HepG2 (cell line): Measurements from ENCODE around the gene MDH1. TPM values are rescaled to one million over a fixed set of nuclear protein-coding genes. Genes with fewer than 3 reads are reported as not detected.

ENCODE experiments used
- ATAC-seq: fragments of 200-7000 bp; cut with Tn5 transposase; 3 replicates; pipeline ENCODE4 v1.9.1; 2020; ENCODE audit warnings: mild to moderate bottlenecking, moderate library complexity
- BruUV-seq: library from RNA; stranded (reverse); fragments of 400-500 nt; replicated peaks from 2 replicates; lab custom pipeline; 2021; lab: Mats Ljungman, UMichigan
- CTCF ChIA-PET: fragments of 300-600 bp; formaldehyde crosslinking; extraction: SDS; loops from one replicate; lab custom pipeline; 2021; ENCODE audit warnings: low total read pairs, inconsistent platforms, low intra/inter-chr PET ratio; lab: Yijun Ruan, JAX
- POLR2A ChIA-PET: fragments of 350-600 bp; sonication (Branson Sonifier 250); formaldehyde crosslinking; loops from one replicate; lab custom pipeline; 2020; ENCODE audit warnings: antibody characterized with exemption, inconsistent platforms; lab: Yijun Ruan, JAX
- DNase-seq: peaks from one replicate; pipeline ENCODE4 v3.0.0-alpha.2; 2015; ENCODE audit warnings: low spot score
- FAIRE-seq: peaks from 3 replicates; lab custom pipeline; 2011; peaks lifted over from hg19 to GRCh38; lab: Jason Lieb, UNC
- H2AFZ ChIP-seq: one replicate; pipeline ENCODE4 v1.6.1; 2011; ENCODE audit warnings: low read length, inconsistent platforms
- H3K27ac ChIP-seq: fragments of 300-600 bp; 3 replicates; pipeline ENCODE4 v1.8.0; 2011; ENCODE audit warnings: mixed run types, mild to moderate bottlenecking, mixed read lengths, low read length, inconsistent platforms; ENCODE audit not compliant: insufficient read depth; ENCODE audit errors: extremely low read length
- H3K27me3 ChIP-seq, 2 experiments: fragments of 200-600 bp in 1 of 2; 2 replicates in 1 of 2; 3 replicates in 1 of 2; pipeline versions ENCODE4 v1.6.0 to v1.8.0; 2011; ENCODE audit warnings: low read length in 2 of 2, mild to moderate bottlenecking in 2 of 2, moderate library complexity in 2 of 2, inconsistent platforms in 1 of 2; ENCODE audit not compliant: insufficient read depth in 2 of 2, control insufficient read depth in 1 of 2
- H3K36me3 ChIP-seq, 2 experiments: fragments of 200-600 bp in 1 of 2; replicated peaks in 1 of 2; 2 replicates in 1 of 2; 3 replicates in 1 of 2; pipeline versions ENCODE4 v1.5.1 to v1.8.0; 2011; ENCODE audit warnings: low read length in 2 of 2, inconsistent platforms in 1 of 2; ENCODE audit not compliant: insufficient read depth in 2 of 2, control insufficient read depth in 1 of 2
- H3K4me1 ChIP-seq: 2 replicates; pipeline ENCODE4 v1.5.1; 2012; ENCODE audit warnings: low read length, inconsistent platforms; ENCODE audit not compliant: insufficient read depth
- H3K4me2 ChIP-seq: 2 replicates; pipeline ENCODE4 v1.6.0; 2011; ENCODE audit warnings: low read depth, low read length, inconsistent platforms
- H3K4me3 ChIP-seq, 3 experiments: fragments of 200-600 bp in 1 of 3; sonication (generic), shearing (Covaris generic) in 1 of 3; replicated peaks in 1 of 3; 2 replicates each; pipeline ENCODE4 v1.5.1; 2011 to 2016; ENCODE audit warnings: low read length in 3 of 3, inconsistent platforms in 2 of 3, low read depth in 2 of 3, mild to moderate bottlenecking in 2 of 3, control low read depth in 1 of 3, mixed read lengths in 1 of 3; ENCODE audit not compliant: insufficient read depth in 1 of 3
- H3K79me2 ChIP-seq: one replicate; pipeline ENCODE4 v1.6.1; 2011; ENCODE audit warnings: low read length, inconsistent platforms; ENCODE audit not compliant: insufficient read depth
- H3K9ac ChIP-seq: 2 replicates; pipeline ENCODE4 v1.6.0; 2011; ENCODE audit warnings: mild to moderate bottlenecking, low read depth, low read length, inconsistent platforms; ENCODE audit not compliant: insufficient read depth
- H3K9me3 ChIP-seq: 2 replicates; pipeline ENCODE4 v1.5.1; 2012; ENCODE audit warnings: mild to moderate bottlenecking, low read length
- H4K20me1 ChIP-seq: 2 replicates; pipeline ENCODE4 v1.6.0; 2011; ENCODE audit warnings: inconsistent platforms, mild to moderate bottlenecking, low read length, moderate library complexity; ENCODE audit not compliant: insufficient read depth
- CENPX ChIP-seq: sonication (generic); formaldehyde crosslinking; IDR thresholded peaks from 2 replicates; pipeline ENCODE4 v1.9.0; 2021; ENCODE audit warnings: mild to moderate bottlenecking, missing genetic modification reagents, moderate library complexity
- KDM1A ChIP-seq: IDR thresholded peaks from 2 replicates; pipeline ENCODE4 v1.6.1; 2016; ENCODE audit warnings: missing compliant biosample characterization
- PATZ1 ChIP-seq: sonication (generic); formaldehyde crosslinking; IDR thresholded peaks from 2 replicates; pipeline ENCODE4 v1.4.0; 2020; ENCODE audit warnings: missing genetic modification reagents
- ZNF20 ChIP-seq: sonication (generic); formaldehyde crosslinking; IDR thresholded peaks from 2 replicates; pipeline ENCODE4 v1.4.0; 2020; ENCODE audit warnings: mild to moderate bottlenecking, moderate library complexity, missing genetic modification reagents
- WGBS: methylation state at CpG from one replicate; pipeline ENCODE4 v1.1.6; 2017; ENCODE audit warnings: low lambda C conversion rate; 5-methylcytosine and 5-hydroxymethylcytosine counted together
- in situ Hi-C: cut with HindIII; loops from 2 replicates; pipeline ENCODE4 v1.10.0; 2017; ENCODE audit warnings: low pct_unique_long_range_greater_than_20kb; ENCODE audit not compliant: extremely low pct_ligation_motif_present
- intact Hi-C: fragments of 100-400 bp; cut with micrococcal nuclease; formaldehyde crosslinking; loops from one replicate; pipeline ENCODE4 v1.10.0; 2022; ENCODE audit not compliant: unreplicated experiment
- polyA plus RNA-seq, 8 experiments: library from polyadenylated mRNA; depleted of rRNA in 3 of 8; stranded (reverse) in 7 of 8; unstranded in 1 of 8; fragments of >200 nt; fragmentation: Illumina TruSeq in 4 of 8; extraction: Trizol in 4 of 8; gene quantifications; 2 replicates each; pipeline versions ENCODE4 v1.2.1 to v1.2.3, GENCODE V29; 2011 to 2016; ENCODE audit warnings: low read depth in 4 of 8, missing spikeins in 1 of 8, mixed read lengths in 1 of 8; ENCODE audit not compliant: insufficient read depth in 1 of 8
- total RNA-seq, 5 experiments: library from RNA; depleted of rRNA; stranded (reverse); fragments of >200 nt; fragmentation: Illumina TruSeq; extraction: Trizol; gene quantifications; 2 replicates each; pipeline ENCODE4 v1.2.3, GENCODE V29; 2016; ENCODE audit warnings: low read depth in 1 of 5
- TF ChIP-seq, protein P1 (sequence below): sonication (generic); formaldehyde crosslinking; IDR thresholded peaks from 2 replicates; pipeline ENCODE4 v1.8.0; 2022; ENCODE audit warnings: missing genetic modification reagents, mild to moderate bottlenecking, inconsistent platforms, borderline replicate concordance
- TF ChIP-seq, protein P2 (sequence below): sonication (generic); formaldehyde crosslinking; IDR thresholded peaks from 2 replicates; pipeline ENCODE4 v1.4.0; 2020; ENCODE audit warnings: missing genetic modification reagents

Gene MDH1
- total and polyA plus RNA-seq, 2 of the 13 experiments (the other 11 are each of a cell fraction or from before 2014, with no cell fraction given) = 293 to 415 TPM

- 0 out of 2 replicates have a peak, but pooled peaks have one; percentile 22 for TF ChIP-seq PATZ1 (CRISPR knock-in tag)
- TF ChIP-seq, protein P1, sequence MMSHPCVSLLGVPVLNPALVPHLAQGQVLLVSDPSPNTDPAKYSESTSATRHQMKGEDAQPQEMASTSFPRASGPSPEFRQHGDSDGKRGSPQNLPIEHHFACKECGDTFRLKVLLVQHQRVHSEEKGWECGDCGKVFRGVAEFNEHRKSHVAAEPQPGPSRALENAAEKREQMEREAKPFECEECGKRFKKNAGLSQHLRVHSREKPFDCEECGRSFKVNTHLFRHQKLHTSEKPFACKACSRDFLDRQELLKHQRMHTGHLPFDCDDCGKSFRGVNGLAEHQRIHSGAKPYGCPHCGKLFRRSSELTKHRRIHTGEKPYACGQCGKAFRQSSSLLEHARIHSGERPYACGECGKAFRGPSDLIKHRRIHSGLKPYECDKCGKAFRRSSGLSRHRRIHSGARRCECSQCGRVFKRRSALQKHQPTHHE (CRISPR knock-in tag) = no peak
- no peak for TF ChIP-seq KDM1A (CRISPR knock-in tag)
- TF ChIP-seq, protein P2, sequence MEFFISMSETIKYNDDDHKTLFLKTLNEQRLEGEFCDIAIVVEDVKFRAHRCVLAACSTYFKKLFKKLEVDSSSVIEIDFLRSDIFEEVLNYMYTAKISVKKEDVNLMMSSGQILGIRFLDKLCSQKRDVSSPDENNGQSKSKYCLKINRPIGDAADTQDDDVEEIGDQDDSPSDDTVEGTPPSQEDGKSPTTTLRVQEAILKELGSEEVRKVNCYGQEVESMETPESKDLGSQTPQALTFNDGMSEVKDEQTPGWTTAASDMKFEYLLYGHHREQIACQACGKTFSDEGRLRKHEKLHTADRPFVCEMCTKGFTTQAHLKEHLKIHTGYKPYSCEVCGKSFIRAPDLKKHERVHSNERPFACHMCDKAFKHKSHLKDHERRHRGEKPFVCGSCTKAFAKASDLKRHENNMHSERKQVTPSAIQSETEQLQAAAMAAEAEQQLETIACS (CRISPR knock-in tag) = no peak
- TF ChIP-seq ZNF20 (CRISPR knock-in tag) = no peak
Observed at GRCh38 chr2:63596401-63596883, 7.7 kb downstream of the MDH1 start (continued).

DNA sequence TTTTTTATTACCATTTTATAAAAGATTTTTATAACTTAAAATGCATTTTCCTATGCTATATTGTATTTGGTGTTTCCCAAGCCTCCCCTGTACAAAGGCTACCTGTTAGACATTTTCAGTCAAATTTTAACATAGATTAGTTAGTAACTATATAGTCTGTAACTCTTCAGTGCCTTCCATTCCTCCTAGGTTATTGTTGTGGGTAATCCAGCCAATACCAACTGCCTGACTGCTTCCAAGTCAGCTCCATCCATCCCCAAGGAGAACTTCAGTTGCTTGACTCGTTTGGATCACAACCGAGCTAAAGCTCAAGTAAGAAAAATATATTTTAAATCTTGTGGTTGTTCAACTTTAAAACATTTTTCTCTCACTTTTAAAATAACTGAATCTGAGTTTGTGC is 10.2 kb downstream of the MDH1 start:
- DNase-seq (no peak), FAIRE-seq (no peak), ATAC-seq (no peak)
- no peak overlapping the region for H3K4me2 ChIP-seq
- no peaks in the 10 kb centered on the region for H3K9me3 ChIP-seq
- H3K79me2 ChIP-seq = peaks cover 19% of the 10 kb centered on the region
- H3K9ac ChIP-seq = no peak overlapping the region
- no peak overlapping the region for H3K4me3 ChIP-seq
- H3K27me3 ChIP-seq = no peaks in the 10 kb centered on the region
- no peak overlapping the region for H3K27ac ChIP-seq
- ChIA-PET CTCF (no interaction called here), POLR2A (no interaction called here)
- 92% methylated on average over 2 of the region's 2 CpGs for WGBS
- no peak for TF ChIP-seq CENPX (CRISPR knock-in tag)
- no peak overlapping the region for H2AFZ ChIP-seq
- intact Hi-C loops = no loop called here
- peaks cover 13 to 72% of the 10 kb centered on the region in 2 experiments for H3K36me3 ChIP-seq
- peaks cover 35% of the 10 kb centered on the region for H3K4me1 ChIP-seq
- H4K20me1 ChIP-seq = no peaks in the 10 kb centered on the region; the same call in 1 of the 2 replicates
- in situ Hi-C loops = loop anchor here (10.0 kb wide), 1 partner anchor 276 kb away; no protein-coding TSS in a partner anchor
- no TSS peak for BruUV-seq
